Smooth muscle cell of the brain vasculature (primary cell): ENCODE measurements around the gene SYNPO.

Experiments used
- DNase-seq: peaks from one replicate; pipeline ENCODE4 v3.0.0-alpha.2; 2012; ENCODE audit warnings: low read depth, low spot score

The SYNPO gene

DNA sequence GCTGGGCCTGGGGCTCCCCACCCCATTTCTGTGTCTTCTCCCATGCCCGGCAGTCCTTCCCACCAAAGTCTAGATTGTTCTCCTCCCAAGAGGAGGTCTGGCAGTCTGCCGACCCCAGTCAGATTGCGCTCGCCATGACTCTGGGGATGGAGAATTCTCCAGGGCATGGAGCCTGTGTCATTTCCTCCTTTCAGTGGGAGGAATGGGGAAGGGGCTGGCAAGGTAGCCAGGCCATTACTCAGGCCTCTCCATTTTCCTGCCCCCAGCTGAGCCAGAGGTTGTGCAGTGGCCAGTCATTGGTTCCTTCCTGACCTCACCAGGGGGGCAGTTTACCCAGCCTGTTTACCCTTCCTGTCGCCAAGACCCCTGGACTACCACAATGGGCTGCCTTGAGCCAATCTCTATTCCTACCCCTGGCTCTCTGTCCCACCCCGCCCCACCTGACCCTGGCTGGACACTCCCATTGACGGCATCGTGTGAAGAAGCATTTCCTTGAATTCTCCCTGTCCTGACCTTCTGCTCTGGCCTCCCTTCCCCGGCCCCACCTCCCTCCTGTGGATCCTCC is 628 bp downstream of the SYNPO start:
- DNase-seq, result no peak

DNA sequence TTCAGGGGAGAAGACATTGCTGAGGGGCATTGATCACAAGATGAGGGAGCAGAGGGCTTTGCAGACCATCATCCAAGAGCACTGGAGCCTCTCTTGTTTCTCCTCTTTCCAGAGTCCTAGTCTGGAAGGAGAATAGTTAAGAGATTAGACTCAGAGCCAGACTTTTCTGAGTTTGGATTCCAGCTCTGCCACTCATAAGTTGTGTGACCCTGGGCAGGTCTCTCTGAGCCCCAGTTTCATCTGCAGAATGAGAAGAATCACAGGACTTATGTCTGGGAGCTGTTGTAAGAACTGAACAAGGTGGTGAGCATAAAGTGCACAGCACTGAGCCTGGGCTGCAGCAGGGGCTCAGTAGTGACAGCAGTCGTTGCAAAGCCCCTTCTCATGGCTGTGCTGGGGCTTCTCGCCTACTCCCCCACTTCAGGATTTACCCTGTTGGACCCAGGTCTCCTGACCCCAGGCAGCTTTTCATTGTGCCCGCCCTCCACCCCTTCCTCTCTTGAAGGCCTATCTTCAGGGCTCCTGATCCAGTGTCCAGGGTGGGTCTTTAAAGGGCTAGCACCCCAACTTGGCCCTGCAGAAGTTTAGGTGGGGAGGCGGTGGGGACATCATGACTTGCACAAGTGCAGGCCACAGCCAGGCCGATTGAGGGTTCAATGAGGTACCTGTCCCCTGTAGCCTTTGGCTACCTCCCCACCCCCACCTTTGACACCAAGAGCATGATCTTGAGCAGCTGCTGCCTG is 1.5 kb downstream of the SYNPO start:
- no peak for DNase-seq

DNA sequence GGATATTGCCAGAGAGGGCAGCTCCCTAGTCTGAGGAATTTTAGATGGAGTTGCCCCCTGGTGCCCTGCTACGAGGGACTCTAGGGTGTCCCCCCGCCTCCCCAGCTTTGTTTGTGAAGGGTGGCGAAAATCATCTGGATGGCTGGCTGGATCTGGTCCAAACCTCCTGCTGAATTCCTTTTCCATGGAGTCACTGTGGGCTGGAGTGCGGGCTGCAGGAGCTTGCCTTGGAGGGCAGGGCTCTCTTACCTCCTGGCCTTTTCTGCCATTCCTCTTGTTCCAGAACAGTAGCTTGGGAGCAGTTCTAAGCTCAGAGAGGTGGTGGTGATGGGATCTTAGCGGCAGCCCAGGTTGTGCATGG is 2.1 kb downstream of the SYNPO start:
- DNase-seq, result no peak

DNA sequence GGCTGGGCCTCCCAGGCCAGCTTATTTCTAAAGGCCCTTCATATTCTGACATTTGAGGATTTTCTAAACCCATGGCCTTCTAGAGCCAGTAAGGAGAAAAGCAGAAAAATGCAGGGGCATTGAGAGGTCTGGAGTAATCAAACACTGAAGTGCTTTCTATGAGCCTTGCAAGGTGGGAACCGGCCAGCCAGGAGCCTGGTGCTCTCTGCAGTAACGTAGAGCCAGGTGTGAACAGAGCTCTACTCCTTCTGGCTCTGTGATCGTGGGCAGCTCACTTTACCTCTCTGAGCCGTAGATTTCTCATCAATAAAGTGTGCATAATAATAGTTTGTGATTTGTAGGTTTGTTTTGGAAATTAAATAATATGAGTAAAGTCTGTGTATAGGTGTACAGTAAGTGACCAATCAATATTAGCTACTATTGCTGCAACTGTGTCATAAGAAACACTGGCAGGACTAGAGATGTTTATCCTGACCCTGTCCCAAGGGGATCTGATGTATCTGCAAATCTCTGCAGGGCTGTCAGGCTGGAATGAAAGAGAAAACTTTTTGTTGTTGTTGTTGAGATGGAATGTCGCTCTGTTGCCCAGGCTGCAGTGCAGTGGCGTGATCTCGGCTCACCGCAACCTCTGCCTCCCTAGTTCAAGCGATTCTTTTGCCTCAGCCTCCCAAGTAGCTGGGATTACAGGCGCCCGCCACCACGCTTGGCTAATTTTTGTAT is 2.7 kb downstream of the SYNPO start:
- no peak for DNase-seq

DNA sequence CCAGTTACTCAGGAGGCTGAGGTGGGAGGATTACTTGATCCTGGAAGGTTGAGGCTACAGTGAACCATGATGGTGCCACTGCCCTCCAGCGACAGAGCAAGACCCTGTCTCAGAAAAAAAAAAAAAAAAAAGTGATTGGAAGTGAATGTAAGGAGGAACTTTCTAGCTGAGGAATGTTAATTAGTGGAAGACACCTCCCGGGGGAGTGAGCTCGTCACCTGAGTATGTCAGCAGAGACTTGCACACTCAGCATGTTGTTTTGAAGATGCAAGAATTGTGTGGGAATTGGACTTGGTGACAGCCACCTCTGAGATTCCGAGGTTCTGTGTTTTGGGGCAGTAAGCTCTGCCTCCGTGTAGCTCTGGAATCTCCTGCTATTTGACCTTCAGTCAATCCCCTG is 3.6 kb downstream of the SYNPO start:
- DNase-seq, result no peak

DNA sequence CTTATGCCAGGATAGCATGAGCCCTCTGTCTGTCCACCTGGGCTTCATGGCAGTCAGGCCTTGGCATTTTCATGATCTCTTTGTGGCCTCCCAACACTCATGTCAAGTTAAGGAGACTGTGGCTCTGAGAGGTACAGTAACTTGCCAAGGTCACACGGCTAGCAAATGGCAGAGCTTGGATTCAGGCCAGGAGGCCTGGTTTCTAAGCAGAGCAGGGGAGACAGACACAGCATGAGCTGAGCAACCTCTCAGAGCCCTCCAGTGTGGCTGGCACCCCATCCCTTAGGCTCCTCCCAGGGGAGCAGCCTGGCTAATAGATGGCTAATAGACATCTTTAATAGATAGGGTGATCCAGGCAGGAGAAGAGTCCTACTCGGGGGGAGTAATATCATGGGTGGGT is 4.1 kb downstream of the SYNPO start:
- no peak for DNase-seq

DNA sequence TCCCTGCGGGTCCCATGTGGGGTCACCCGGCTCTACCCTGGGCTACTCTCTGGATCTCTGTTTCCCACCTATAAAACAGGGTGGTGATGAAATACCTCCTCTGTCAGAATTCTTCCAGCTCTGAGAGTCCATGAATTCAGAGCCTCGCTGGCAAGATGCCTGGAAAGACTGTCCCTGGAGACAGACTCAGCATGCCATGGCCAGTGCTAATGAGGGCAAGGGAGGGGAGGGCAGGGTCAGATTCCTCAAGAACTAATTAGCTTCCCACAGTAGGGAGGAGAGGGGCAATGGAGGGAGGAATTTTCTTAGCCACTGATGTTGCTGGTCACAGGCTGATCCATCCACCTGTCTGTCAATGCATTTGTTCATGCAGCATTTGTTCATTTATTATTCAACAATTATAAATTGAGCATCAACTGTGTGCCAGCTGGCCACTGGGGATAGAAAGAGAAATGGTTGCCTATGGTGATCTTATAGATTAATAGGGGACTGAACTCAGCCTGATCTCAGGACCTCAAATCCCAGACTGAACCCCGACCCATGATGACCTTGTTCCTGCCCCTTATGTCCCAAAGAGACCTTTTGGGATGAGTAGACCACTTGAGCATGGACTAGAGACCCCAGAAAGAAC is 4.7 kb downstream of the SYNPO start:
- DNase-seq, result no peak

DNA sequence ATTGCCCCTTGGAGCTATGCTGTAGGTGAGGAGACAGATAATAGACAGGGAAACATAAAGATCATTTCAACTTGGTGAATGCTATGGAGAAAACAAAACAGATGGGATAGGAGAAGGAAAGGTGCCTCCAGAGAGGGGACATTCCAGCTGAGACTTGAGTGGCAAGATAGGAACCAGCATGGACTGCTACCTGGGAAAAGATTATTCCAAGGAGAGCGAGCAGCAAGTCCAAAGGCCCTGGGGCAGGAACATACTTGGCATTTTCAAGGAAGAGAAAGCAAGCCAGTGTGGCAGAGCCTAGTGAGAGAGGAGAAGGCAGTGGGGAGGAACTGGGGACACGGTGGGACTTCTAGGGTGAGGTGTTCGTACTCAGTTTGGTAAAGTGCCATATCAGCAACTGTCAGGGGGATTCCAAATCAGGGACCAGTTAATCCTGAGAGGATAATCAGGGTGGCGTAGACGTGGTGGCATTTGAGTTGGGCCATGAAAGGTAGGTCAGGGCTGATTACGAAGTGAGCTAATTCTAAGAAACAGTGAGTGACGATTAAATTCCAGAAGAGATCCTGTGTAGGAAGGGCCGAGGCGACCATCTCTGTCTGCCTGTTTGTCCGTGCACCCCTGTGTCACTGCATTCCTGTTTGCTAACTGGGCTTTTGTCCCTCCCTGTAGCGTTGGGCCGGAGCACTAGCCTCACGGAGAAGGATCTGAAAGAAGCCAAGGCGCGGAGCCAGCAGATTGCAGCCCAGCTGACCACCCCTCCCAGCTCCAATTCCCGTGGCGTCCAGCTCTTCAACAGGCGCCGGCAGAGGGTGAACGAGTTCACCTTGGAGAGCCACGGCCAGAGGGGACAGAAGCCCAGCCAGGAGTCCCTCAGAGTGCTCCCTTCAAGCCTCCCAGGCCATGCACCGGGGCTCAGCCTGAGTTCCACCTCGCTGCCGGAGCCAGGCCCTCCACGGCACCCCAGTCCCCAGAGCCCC is 7.1 kb downstream of the SYNPO start:
- no peak for DNase-seq

DNA sequence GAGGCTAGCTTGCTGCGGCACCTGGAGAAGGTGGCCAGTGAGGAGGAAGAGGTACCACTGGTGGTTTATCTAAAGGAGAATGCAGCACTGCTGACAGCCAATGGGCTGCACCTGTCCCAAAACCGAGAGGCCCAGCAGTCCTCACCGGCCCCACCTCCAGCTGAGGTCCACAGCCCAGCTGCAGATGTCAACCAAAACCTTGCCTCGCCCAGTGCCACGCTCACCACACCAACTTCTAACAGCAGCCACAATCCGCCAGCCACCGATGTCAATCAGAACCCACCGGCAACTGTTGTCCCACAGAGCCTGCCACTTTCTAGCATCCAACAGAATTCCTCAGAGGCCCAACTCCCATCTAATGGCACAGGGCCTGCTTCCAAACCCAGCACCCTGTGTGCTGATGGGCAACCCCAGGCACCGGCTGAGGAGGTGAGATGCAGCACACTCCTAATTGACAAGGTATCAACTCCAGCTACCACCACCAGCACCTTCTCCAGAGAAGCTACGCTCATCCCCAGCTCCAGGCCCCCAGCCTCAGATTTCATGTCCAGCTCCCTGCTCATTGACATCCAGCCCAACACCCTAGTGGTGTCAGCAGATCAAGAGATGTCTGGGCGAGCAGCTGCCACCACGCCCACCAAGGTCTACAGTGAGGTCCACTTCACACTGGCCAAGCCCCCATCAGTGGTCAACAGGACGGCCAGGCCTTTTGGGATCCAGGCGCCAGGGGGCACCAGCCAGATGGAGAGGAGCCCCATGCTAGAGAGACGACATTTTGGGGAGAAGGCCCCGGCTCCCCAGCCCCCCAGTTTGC is 8.0 kb downstream of the SYNPO start:
- no peak for DNase-seq

DNA sequence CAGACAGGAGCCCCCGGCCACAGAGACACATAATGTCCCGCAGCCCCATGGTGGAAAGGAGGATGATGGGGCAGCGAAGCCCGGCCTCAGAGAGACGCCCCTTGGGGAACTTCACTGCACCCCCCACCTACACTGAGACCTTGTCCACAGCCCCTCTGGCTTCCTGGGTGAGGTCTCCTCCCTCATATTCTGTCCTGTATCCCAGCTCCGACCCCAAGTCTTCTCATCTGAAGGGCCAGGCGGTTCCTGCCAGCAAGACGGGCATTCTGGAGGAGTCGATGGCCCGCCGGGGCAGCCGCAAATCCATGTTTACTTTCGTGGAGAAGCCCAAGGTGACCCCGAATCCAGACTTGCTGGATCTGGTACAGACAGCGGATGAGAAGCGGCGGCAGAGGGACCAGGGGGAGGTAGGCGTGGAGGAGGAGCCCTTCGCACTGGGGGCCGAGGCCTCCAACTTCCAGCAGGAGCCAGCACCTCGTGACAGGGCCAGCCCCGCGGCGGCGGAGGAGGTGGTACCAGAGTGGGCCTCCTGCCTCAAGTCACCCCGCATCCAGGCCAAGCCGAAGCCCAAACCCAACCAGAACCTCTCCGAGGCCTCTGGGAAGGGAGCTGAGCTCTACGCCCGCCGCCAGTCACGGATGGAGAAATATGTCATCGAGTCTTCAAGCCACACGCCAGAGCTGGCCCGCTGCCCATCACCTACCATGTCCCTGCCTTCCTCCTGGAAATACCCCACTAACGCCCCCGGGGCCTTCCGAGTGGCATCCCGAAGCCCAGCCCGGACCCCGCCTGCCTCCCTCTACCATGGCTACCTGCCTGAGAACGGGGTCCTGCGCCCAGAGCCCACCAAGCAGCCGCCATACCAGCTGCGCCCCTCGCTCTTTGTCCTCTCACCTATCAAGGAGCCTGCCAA is 8.9 kb downstream of the SYNPO start:
- no peak for DNase-seq

DNA sequence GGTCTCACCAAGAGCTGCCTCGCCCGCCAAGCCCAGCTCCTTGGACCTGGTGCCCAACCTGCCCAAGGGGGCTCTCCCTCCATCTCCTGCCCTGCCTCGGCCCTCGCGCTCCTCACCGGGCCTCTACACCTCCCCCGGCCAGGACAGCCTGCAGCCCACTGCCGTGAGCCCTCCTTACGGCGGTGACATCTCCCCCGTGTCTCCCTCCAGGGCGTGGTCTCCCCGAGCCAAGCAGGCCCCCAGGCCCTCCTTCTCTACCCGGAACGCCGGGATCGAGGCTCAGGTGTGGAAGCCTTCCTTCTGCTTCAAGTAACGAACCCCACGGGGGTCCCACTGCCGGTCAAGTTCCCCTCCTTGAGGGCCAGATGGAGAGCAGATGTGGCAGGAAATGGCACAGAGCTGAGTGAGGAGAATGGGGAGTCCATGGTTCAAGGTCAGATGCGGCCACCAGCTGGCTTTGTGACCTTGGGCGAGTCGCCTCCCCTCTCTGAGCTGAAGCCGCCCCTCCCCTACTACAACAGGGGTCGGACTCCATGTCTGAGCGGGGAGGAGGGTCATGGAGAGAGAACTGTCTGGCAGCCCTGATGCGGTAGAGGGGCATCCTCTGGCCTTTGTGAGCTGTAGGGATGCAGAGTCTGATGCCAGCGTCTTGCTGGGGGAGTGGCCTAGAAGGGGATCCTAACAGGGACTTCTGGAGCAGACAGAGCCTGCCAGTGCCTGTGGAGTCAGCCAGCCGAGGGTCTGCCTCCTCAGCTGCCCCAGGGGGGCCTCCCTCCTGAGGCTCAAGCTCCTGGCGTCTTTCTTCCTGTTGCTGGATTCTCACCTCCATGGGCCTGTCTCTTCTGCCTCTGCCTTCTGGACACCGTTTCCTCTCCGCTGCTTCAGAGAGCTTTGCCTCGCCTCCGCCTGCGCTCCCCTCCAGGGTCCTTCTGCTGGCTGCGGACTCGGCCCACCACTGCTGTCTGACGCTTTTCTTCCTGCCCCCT is 9.9 kb downstream of the SYNPO start:
- DNase-seq, result no peak

DNA sequence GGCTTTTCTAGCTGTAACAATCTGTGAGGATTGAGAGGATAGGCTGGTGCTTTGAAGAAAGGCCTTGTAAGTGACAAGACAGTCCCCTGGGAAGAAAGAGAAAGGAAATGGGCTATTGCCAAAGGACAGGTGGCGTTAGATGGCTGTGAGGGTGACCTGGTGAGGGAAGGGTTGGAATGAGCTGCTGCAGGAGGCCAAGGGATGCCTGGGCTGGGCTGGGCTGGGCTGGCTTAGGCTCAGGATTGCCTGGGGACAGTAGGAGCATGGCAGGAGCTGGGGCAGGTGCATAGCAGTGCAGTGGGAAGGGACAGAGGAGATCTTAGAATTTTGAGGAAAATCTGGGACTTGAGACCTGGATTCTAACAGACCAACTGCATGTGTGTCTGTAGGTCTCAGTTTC is 10.9 kb downstream of the SYNPO start:
- no peak for DNase-seq

DNA sequence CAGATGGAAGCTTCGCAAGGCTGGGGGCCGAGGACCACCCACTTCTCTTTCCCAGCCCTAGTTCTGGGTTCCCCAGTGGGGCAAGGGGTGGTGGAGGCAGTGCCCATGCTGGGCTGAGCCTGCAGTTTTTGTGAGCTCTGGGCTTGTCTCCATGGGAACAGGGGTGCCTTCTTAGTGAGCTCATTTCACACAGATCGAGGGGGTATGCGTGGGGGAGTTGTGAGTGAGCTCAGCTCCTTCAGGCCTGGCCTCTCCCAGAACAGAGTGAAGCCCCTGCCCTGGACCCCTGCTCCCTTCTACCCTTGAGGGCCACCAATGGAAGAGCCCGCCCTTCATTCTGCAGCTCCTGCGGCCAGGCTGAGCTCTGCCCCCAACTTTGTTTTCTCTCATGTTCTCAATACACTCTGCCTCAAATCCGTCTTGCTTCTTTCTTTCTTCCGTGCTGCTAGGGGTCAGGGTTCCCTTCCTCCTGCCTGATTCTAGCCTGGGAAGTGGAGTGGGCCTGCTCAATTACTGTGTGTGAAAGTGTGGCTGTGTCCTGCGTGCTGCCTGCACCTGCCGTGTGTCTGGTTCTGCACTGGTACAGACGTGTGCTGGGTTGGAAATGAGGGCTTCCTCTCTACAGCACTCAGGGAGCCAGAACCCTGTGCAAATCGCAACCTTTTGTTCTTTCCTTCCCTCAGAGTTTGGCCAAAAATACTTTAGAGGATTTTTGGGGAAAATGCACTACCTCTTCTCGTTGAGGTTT is 11.6 kb downstream of the SYNPO start:
- DNase-seq, result no peak

DNA sequence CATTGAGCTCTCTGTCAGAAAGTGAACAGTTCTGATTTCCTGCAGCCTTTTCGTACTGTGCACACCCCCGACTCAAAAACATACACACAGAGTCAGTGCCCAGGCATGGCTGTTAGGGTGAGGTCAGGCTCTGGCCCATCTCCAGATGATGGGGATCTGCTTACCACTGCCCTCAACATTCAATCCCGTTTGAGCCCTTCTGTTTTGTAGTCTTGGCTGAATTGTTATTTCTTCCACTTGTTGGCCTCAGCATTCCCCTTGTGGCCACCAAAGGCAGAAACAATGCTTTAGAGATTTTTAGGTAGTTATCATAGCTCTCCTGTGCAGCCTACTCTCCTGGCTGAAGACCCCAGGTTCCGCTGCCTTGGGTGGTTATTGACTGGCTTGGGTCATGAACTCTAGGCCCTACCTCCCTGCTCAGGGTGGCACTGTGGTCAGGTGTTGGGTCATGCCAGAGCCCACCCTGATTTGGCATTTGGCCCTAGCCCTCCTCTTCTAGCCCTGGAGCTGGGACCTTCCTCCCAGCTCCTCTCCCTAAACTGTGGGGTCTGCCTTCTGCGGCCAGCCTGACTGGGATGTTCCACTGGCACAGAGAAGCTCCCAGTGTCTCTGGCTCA is 12.8 kb downstream of the SYNPO start:
- DNase-seq, result no peak

DNA sequence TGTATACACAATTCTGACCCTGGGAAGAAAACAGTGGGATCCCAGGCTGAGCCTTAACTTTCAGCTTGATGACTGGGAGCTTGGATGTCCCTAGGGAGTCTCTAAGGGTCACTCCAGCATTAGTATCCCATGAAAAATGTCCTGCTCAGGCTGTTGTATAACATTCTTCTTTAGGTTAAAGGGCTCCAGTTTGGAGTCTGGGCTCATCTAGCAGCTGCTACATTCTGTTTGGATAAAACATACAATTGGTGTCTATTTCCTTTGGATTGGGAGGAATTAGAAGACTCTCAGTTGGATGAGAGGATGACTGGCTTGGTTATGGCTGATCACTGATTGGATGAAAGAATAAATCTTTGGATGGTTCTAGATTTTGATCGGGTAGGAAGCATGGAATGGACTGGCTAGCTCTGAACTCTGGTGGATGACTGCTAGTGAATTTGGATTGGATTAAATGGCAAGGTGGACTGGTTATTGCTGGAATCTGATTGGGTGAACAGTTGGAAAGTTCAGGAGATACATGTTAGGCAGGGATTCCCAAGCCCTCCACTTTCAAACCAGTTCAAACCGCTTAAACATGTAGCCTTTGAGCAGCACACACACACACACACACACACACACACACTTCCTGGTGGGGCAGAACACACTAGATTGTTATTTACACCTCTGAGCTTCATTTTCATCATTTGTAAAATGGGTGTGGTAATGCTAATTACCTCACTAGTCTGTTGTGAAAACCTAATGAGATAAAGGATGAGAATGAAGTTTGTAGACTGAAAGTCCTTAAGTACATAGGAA is 13.5 kb downstream of the SYNPO start:
- no peak for DNase-seq

DNA sequence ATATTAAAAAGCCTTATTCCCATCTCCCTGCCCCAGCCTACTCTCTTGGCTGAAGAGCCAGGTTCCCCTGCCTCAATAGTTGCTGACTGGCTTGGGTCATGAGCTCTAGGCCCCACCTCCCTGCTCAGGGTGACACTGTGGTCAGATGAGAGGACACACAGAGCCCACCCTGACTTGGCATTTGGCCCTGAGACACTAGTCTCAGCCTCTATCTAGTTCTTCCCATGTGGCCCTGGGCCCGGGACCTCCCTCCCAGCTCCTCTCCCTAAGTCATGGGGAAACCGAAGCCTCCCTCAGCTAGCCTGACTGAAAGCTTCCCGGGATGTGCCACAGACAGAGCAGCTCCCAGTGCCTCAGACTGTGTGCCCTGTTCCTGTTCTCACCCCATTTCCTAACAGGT is 14.8 kb downstream of the SYNPO start:
- DNase-seq, result no peak
